ENCODE results near the gene CHRNB4.
A peak's percentile ranks its signal among the peaks of the same experiment; 100 is the strongest.

The CHRNB4 gene

DNA sequence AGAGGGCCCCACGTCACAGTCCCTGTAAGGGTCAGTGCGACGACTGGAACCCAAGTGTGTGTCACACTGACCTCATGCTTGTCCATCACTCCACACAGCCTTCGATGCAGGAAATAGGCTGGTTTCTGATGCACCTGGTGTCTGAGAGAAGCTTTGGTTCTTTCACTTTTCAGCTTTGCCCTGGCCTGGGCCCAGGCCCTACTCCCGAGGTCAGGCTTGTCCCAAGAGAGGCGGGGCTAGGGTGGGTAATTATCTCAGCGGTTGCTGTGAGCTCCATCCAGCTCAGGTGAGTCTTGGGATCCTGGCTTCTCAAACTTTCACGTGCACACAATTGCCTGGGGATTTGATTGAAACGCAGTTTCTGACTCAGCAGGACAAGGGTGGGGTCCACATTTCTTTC lies 19.6 kb upstream of the CHRNB4 start:
- H3K27ac ChIP-seq (ENCODE audit: extremely low read depth, low read depth, low read length) = no peak overlapping the region
- CTCF ChIA-PET = interaction anchor here (1.0 to 1.6 kb wide), 3 partner anchors 10 to 49 kb away, joined by 3 to 8 read pairs (median 3); no protein-coding TSS in a partner anchor

DNA sequence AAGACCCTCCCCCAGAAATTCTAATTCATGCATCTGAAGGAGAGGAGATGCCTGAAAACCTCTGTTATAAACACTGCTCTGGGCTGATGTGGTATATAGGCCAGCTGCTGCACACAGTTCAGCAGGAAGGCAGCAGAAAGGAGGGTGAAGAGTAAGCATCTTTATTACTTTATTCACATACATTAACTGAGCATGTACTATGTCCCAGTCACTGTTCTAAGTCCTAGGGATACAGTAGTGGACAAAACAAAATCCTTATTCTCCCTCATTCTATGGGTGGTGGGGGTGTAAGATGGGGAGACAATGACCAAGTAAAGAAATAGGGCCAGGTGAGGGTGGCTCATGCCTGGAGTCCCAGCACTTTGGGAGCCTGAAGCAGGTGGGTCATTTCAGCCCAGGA lies 17.8 kb upstream of the CHRNB4 start:
- ChIA-PET CTCF (interaction anchor here (1.5 to 1.6 kb wide), 2 partner anchors 20 to 38 kb away, joined by 3 to 8 read pairs; partner anchors contain the start of gene CHRNA3), POLR2A (no interaction called here)
- no peaks in the 10 kb centered on the region for H3K36me3 ChIP-seq (ENCODE audit: control insufficient read depth in 2 of 2, insufficient read depth in 1 of 2, low read length in 2 of 2)
- no peak overlapping the region for H3K4me3 ChIP-seq (ENCODE audit: low read depth, low read length)
- no peaks in the 10 kb centered on the region for H3K4me1 ChIP-seq (ENCODE audit: control insufficient read depth, insufficient read depth, low read length)
- H3K27ac ChIP-seq (ENCODE audit: extremely low read depth, low read depth, low read length) = no peak overlapping the region
- TF ChIP-seq, protein P1, sequence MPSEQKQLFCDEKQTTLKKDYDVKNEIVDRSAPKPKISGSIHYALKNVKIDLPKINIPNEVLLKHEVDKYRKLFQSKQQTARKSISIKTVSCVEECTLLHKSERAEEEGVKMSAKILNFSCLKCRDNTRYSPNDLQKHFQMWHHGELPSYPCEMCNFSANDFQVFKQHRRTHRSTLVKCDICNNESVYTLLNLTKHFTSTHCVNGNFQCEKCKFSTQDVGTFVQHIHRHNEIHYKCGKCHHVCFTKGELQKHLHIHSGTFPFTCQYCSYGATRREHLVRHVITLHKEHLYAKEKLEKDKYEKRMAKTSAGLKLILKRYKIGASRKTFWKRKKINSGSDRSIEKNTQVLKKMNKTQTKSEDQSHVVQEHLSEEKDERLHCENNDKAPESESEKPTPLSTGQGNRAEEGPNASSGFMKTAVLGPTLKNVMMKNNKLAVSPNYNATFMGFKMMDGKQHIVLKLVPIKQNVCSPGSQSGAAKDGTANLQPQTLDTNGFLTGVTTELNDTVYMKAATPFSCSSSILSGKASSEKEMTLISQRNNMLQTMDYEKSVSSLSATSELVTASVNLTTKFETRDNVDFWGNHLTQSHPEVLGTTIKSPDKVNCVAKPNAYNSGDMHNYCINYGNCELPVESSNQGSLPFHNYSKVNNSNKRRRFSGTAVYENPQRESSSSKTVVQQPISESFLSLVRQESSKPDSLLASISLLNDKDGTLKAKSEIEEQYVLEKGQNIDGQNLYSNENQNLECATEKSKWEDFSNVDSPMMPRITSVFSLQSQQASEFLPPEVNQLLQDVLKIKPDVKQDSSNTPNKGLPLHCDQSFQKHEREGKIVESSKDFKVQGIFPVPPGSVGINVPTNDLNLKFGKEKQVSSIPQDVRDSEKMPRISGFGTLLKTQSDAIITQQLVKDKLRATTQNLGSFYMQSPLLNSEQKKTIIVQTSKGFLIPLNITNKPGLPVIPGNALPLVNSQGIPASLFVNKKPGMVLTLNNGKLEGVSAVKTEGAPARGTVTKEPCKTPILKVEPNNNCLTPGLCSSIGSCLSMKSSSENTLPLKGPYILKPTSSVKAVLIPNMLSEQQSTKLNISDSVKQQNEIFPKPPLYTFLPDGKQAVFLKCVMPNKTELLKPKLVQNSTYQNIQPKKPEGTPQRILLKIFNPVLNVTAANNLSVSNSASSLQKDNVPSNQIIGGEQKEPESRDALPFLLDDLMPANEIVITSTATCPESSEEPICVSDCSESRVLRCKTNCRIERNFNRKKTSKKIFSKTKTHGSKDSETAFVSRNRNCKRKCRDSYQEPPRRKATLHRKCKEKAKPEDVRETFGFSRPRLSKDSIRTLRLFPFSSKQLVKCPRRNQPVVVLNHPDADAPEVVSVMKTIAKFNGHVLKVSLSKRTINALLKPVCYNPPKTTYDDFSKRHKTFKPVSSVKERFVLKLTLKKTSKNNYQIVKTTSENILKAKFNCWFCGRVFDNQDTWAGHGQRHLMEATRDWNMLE (tag by site-specific recombination; conservative IDR thresholded peaks at IDR 0.05; ENCODE audit: low read depth) = no peak
- TF ChIP-seq ZNF664 (tag by site-specific recombination; IDR thresholded peaks at IDR 0.05) = peak; percentile 90
- H3K9me3 ChIP-seq (ENCODE audit: control insufficient read depth, insufficient read depth, low read depth, low read length) = no peaks in the 10 kb centered on the region

More for the DNA sequence above, 19.6 kb upstream of the CHRNB4 start:
- no peak for TF ChIP-seq ZNF2 (tag by site-specific recombination; IDR thresholded peaks at IDR 0.05)
- no peak for TF ChIP-seq KLF9 (tag by site-specific recombination; IDR thresholded peaks at IDR 0.05; ENCODE audit: low read depth)
- TF ChIP-seq, protein P2, sequence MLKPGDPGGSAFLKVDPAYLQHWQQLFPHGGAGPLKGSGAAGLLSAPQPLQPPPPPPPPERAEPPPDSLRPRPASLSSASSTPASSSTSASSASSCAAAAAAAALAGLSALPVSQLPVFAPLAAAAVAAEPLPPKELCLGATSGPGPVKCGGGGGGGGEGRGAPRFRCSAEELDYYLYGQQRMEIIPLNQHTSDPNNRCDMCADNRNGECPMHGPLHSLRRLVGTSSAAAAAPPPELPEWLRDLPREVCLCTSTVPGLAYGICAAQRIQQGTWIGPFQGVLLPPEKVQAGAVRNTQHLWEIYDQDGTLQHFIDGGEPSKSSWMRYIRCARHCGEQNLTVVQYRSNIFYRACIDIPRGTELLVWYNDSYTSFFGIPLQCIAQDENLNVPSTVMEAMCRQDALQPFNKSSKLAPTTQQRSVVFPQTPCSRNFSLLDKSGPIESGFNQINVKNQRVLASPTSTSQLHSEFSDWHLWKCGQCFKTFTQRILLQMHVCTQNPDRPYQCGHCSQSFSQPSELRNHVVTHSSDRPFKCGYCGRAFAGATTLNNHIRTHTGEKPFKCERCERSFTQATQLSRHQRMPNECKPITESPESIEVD (tag by site-specific recombination; IDR thresholded peaks at IDR 0.05) = no peak
- no peak for TF ChIP-seq ZNF341 (tag by site-specific recombination; IDR thresholded peaks at IDR 0.05; ENCODE audit: low read depth)
- TF ChIP-seq, protein P3, sequence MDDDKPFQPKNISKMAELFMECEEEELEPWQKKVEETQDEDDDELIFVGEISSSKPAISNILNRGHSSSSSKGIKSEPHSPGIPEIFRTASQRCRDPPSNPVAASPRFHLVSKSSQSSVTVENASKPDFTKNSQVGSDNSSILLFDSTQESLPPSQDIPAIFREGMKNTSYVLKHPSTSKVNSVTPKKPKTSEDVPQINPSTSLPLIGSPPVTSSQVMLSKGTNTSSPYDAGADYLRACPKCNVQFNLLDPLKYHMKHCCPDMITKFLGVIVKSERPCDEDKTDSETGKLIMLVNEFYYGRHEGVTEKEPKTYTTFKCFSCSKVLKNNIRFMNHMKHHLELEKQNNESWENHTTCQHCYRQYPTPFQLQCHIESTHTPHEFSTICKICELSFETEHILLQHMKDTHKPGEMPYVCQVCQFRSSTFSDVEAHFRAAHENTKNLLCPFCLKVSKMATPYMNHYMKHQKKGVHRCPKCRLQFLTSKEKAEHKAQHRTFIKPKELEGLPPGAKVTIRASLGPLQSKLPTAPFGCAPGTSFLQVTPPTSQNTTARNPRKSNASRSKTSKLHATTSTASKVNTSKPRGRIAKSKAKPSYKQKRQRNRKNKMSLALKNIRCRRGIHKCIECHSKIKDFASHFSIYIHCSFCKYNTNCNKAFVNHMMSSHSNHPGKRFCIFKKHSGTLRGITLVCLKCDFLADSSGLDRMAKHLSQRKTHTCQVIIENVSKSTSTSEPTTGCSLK (tag by site-specific recombination; IDR thresholded peaks at IDR 0.05) = no peak
- TF ChIP-seq GLI2 (tag by site-specific recombination; IDR thresholded peaks at IDR 0.05; ENCODE audit: borderline replicate concordance, low read depth) = no peak
- TF ChIP-seq YY2 (tag by site-specific recombination; IDR thresholded peaks at IDR 0.05) = no peak
- no peak for TF ChIP-seq ZNF514 (tag by site-specific recombination; IDR thresholded peaks at IDR 0.05)
- TF ChIP-seq ZBTB8A (tag by site-specific recombination; IDR thresholded peaks at IDR 0.05) = no peak
- TF ChIP-seq ZNF501 (tag by site-specific recombination; IDR thresholded peaks at IDR 0.05) = no peak
- TF ChIP-seq OSR2 (tag by site-specific recombination; IDR thresholded peaks at IDR 0.05) = no peak
- TF ChIP-seq, protein P4, sequence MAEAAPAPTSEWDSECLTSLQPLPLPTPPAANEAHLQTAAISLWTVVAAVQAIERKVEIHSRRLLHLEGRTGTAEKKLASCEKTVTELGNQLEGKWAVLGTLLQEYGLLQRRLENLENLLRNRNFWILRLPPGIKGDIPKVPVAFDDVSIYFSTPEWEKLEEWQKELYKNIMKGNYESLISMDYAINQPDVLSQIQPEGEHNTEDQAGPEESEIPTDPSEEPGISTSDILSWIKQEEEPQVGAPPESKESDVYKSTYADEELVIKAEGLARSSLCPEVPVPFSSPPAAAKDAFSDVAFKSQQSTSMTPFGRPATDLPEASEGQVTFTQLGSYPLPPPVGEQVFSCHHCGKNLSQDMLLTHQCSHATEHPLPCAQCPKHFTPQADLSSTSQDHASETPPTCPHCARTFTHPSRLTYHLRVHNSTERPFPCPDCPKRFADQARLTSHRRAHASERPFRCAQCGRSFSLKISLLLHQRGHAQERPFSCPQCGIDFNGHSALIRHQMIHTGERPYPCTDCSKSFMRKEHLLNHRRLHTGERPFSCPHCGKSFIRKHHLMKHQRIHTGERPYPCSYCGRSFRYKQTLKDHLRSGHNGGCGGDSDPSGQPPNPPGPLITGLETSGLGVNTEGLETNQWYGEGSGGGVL (tag by site-specific recombination; IDR thresholded peaks at IDR 0.05) = no peak
- no peak for TF ChIP-seq ZNF548 (tag by site-specific recombination; IDR thresholded peaks at IDR 0.05)
- TF ChIP-seq REPIN1 (tag by site-specific recombination; IDR thresholded peaks at IDR 0.05; ENCODE audit: low read depth) = no peak
- TF ChIP-seq ZNF157 (tag by site-specific recombination; IDR thresholded peaks at IDR 0.05) = no peak
- no peak for TF ChIP-seq GLI4 (tag by site-specific recombination; IDR thresholded peaks at IDR 0.05)
- TF ChIP-seq, protein P5, sequence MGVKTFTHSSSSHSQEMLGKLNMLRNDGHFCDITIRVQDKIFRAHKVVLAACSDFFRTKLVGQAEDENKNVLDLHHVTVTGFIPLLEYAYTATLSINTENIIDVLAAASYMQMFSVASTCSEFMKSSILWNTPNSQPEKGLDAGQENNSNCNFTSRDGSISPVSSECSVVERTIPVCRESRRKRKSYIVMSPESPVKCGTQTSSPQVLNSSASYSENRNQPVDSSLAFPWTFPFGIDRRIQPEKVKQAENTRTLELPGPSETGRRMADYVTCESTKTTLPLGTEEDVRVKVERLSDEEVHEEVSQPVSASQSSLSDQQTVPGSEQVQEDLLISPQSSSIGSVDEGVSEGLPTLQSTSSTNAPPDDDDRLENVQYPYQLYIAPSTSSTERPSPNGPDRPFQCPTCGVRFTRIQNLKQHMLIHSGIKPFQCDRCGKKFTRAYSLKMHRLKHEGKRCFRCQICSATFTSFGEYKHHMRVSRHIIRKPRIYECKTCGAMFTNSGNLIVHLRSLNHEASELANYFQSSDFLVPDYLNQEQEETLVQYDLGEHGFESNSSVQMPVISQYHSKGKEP (tag by site-specific recombination; IDR thresholded peaks at IDR 0.05) = no peak
- TF ChIP-seq ZNF610 (tag by site-specific recombination; IDR thresholded peaks at IDR 0.05; ENCODE audit: borderline replicate concordance) = no peak
- TF ChIP-seq ZNF274 (IDR thresholded peaks at IDR 0.05; ENCODE audit: low read length) = no peak
- no peak for TF ChIP-seq ZNF274 (tag by site-specific recombination; IDR thresholded peaks at IDR 0.05; ENCODE audit: borderline replicate concordance)
- no peak for TF ChIP-seq ZNF623 (tag by site-specific recombination; IDR thresholded peaks at IDR 0.05)
- Histone ChIP-seq H3K4me3 (ENCODE audit: low read depth, low read length) (no peak overlapping the region), H3K36me3 (ENCODE audit: control insufficient read depth in 2 of 2, insufficient read depth in 1 of 2, low read length in 2 of 2) (no peaks in the 10 kb centered on the region), H3K4me1 (ENCODE audit: control insufficient read depth, insufficient read depth, low read length) (no peaks in the 10 kb centered on the region), H3K9me3 (ENCODE audit: control insufficient read depth, insufficient read depth, low read depth, low read length) (no peaks in the 10 kb centered on the region)
- POLR2A ChIA-PET = no interaction called here

Data from HEK293 (cell line).